Activated T-cell treated with anti-CD3 and anti-CD28 coated beads for 48 hours (primary cell): Measurements from ENCODE around the gene EP400.
"Not testable (repeated sequence)": the region's sequence is repeated elsewhere in the genome, so short reads cannot be mapped to it uniquely, and the experiment has no call there.

Experiments used
- DNase-seq: peaks from one replicate; pipeline ENCODE4 v3.0.0-alpha.2; 2020; ENCODE audit warnings: low read depth

Gene EP400

DNA sequence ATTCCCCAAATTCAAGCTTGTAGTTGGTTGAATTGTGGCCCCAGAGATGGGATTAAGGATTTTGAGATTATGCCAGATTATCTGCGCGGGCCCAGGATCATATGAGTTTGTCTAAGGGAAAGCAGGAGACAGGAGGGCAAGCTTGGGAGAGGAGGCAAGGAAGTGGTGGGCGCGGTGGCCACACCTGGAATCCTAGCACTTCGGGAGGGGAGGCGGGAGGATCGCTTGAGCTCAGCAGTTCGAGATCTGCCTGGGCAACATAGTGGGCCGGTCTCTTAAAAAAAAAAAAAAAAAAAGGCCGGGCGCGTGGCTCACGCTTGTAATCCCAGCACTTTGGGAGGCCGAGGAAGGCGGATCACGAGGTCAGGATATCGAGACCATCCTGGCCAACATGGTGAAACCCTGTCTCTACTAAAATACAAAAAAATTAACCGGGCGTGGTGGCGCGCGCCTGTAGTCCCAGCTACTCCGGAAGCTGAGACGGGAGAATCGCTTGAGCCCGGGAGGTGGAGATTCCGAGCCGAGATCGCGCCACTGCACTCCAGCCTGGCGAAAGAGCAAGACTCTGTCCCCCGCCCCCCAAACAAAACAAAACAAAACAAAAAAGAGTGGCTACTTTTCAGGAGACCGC is 21.5 kb upstream of the EP400 start:
- DNase-seq, result peak; percentile 18

DNA sequence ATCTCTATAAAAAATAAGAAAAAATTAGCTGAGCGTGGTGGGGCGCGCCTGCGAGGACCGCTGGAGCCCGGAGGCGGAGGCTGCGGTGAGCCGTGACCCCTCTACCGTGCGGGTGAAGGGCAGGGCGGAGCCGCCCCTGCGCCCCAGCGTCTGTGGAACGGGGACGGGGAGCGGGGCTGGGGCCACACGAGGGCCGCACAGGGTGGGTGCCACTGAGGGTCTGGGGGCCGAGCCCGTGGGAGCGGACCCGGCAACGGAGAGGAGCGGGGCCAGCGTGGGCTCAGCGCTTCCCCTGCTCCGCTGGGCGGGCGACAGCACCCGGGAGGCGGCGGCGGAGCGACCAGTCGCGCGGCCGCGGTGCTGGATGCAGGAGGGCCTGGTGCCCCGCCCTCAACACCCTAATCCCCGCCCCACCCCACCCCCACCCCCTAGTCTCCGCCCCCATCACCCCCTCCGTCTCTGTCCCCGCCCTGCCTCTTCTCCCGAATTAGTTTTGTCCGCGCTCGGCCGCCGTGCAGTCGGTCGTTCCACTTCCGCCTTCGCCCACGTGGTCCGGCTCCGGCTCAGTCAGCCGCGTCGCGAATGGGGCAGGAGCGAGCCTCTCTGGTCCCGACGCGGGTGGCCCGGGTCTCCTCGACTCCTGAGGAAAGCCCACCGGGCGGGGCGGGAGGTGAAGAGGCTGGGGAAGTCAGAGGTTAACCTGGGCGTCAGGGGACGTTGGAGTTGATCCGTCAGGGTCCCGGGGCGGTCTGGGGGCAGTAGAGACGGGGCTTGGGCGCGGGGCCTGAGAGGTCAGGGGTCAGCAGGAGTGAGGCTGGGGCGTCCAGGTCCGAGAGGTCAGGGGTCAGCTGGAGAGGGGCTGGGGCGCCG is 20.8 kb upstream of the EP400 start, which contains the start of gene PUS1:
Gene PUS1 (plus strand): TSS at position 566 of the 870 bp plus-strand sequence. CDS start 447 bp downstream, outside the sequence.
- DNase-seq, result peak; percentile 90

DNA sequence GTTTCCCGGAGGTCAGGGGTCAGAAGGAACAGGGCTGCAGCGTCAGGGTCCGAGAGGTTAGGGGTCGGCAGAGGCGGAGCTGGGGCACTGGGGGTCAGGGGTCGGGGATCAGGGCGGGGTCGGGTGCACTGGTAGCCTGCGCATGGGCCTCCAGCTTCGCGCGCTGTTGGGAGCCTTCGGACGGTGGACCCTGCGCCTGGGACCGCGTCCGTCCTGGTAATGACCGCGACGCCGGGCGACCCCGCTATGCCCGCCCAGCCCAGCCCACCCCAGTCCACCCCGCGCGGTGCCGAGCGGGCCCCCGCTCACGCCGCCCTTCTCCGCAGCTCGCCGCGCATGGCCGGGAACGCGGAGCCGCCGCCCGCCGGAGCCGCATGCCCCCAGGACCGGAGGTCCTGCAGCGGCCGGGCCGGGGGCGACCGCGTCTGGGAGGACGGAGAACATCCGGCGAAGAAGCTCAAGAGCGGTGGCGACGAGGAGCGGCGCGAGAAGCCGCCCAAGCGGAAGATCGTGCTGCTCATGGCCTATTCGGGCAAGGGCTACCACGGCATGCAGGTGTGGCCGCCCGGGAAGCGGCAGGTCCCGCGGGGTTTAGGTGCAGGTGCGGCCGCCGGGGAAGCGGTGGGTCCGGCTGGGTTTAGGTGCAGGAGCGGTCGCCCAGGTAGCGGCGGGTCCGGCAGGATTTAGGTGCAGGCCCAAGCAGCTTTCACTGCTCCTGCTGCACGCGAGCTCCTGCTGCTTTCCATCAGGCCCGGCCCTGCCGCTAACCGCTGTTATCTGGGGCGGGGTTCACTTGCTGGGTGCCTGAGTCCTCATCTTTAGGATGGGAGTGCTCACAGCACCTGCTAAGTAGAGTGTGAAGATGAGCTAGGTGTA is 19.9 kb upstream of the EP400 start:
- DNase-seq, result peak; percentile 20

DNA sequence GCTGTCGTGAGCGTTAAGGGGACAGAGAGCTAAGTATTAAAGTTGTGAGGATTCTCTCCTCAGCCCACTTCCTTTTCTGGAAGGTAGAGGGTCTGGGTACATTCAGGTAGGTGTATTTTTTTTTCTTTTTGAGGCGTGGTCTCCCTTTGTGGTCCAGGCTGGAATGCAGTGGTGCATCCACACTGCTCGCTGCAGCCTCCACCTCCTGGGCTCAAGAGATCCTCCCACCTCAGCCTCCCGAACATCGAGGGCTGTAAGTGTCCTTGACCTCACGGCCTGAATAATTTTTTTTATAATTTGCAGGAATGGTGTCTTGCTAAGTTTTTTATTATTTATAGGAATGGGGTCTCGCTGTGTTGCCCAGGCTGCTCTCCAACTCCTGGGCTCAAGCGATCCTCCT is 19.2 kb upstream of the EP400 start:
- no peak for DNase-seq

DNA sequence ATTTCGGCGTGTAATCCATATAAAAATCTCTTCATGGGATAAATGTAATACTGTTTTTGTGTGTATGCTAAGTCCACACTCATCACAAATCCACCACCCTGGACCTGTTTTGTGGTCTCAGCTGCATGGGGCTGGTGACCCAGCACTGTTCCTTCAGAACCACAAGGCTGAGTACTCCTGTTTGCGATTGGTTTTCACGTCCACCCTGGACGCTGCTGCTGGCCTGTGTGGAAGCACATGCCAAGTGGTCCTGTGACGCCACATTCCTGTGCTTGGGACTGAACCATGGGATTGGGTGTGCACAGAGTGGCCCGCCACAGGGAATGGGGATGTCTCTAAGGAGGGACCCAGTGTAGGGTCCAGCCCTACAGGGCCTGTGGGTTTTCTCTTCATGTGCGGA is 16.4 kb upstream of the EP400 start:
- no peak for DNase-seq

DNA sequence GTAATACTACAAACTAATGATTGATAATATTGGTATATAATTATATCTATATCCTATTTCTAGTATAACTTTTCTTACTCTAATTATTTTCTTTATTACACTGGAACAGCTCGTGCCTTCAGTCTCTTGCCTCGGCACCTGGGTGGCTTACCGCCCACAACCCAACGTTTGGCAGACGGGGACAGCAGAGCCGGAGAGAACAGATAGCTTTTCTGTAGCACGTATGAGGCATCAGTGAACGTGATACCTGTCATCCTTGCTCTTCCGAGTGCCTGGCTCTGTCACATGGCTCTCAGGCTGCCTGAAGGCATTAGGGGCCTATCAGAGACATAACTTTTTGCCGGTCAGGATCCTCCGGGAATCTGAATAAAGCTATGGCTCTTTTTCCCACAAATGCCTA is 15.2 kb upstream of the EP400 start:
- no peak for DNase-seq

DNA sequence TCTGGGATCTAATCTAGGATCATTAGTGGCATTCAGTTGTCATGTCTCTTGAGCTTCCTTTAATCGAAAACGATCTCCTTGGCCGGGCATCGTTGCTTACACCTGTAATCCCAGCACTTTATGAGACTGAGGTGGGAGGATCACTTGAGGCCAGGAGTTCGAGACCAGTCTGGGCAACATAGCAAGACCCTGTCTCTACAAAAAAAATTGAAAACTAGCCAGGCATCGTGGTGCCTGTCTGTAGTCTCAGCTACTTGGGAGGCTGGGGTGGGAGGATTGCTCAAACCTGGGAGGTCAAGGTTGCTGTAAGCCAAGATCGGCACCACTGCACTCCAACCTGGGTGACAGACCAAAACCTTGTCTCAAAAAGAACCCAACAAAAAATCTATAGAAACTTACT is 11.7 kb upstream of the EP400 start:
- no peak for DNase-seq

DNA sequence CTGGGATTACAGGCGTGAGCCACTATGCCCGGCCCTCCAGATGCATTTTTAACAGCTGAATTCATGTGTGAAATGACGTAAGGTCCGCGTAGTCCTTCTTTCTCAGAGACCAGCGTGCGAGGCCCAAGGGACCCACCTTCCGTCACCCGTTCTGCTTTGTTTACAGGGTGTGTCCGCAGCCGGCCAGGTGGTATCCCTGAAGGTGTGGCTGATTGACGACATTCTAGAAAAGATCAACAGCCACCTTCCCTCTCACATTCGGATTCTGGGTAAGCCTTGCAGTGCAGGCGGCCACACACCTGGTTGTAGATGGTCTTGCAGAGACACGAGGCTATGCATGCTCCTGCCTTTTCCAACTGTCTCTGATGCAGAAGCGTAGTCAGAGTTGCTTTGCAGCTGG is 10.7 kb upstream of the EP400 start:
- no peak for DNase-seq

DNA sequence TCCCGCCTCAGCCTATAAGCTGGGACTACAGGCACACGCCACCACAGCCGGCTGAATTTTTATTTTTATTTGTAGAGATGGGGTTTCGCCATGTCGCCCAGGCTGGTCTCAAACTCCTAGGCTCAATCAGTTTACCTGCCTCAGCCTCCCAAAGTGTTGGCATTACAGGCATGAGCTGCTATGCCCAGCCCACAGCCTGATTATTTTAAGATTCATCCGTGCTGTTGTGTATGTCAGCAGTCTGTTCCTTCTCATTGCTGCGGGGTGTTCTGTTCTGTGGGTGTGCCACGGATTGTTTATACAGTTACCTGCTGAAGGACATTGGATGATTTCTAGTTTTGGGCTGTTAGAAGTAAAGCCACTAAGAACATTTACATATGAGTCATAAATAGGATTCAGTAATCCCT is 9.6 kb upstream of the EP400 start:
- DNase-seq, result no peak

DNA sequence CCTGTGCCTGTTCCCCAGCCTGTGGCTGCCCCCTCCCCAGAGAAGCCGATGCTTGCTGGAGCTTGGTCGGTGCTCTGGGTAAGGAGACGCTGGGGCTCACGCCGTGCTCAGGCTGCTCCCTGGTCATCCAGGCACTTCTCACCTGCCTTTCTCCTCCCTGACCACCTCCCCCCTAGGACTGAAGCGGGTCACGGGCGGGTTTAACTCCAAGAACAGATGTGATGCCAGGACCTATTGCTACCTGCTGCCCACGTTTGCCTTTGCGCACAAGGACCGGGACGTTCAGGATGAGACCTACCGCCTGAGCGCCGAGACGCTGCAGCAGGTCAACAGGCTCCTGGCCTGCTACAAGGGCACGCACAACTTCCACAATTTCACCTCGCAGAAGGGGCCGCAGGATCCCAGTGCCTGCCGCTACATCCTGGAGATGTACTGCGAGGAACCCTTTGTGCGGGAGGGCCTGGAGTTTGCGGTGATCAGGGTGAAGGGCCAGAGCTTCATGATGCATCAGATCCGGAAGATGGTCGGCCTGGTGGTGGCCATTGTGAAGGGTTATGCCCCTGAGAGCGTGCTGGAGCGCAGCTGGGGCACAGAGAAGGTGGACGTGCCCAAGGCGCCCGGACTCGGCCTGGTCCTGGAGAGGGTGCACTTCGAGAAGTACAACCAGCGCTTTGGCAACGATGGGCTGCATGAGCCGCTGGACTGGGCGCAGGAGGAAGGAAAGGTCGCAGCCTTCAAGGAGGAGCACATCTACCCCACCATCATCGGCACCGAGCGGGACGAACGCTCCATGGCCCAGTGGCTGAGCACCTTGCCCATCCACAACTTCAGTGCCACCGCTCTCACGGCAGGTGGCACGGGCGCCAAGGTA is 8.4 kb upstream of the EP400 start:
- DNase-seq, result no peak

DNA sequence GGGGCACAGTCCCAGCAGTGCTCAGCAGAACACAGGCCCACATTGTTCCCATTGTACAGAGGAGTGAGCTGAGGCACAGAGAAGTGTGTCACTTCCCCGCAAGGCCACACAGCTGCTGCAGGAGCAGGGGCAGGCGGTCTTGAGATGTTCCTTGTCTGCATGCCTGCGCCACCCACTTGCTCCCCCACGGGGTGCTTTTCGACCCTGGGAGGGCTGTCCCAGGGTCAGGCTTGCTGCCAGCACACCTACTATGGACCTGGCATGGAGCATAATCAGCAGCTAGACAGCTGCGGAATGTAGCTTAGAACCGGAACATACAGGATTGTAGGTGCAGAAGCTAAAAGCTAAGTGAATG is 7.8 kb upstream of the EP400 start:
- no peak for DNase-seq

DNA sequence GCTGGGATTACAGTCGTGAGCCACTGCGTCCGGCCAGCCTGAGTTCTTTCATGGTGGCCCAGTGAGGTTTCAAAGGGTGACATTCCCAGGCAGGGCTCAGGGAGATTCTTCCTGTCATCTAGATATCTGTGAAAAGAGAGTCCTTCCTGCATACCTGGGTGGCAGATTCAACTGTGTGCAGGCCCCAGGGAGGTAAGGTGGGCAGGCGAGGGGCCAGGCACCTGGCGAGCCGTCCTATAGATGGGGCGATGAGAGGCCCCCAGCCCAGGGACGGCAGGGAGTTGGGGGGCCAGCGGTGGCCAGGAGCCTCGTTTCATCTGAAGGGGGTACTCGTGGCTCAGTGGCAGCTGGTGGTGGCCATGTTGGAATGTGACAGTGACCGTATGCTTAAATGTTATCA is 7.1 kb upstream of the EP400 start:
- no peak for DNase-seq

DNA sequence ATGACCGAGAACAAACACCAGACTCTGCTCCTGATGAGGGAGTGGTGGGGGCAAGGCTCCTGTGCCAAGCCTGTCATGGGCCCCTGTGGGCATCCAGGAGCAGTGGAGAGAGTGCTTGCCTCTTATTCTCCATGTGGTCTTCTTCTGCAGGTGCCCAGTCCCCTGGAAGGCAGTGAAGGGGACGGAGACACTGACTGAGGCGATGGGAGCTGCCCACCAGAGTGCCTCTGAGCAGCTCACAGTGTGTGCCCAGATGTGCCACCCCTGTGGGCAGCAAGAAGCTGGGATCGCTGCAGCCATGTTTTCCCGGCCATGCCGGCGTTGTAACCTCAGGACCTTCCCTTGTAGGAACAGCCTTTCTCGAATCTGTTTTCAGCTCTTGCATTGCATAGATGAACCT is 6.4 kb upstream of the EP400 start:
- no peak for DNase-seq

DNA sequence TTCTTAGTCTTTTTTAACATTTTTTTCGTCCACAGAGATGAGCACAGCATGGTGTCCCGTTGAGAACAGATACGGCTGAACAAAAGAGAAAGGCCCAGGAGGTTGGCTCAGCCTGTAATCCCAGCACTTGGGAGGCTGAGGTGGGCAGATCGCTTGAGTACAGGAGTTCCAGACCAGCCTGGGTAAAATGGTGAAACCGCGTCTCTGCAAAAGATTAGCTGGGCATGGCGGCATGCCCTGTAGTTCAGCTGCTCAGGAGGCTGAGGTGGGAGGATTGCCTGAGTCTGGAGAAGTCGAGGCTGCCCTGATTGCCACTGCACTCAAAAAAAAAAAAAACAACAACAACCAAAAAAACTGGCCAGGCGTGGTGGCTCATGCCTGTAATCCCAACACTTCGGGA is 5.9 kb upstream of the EP400 start:
- DNase-seq, result no peak

DNA sequence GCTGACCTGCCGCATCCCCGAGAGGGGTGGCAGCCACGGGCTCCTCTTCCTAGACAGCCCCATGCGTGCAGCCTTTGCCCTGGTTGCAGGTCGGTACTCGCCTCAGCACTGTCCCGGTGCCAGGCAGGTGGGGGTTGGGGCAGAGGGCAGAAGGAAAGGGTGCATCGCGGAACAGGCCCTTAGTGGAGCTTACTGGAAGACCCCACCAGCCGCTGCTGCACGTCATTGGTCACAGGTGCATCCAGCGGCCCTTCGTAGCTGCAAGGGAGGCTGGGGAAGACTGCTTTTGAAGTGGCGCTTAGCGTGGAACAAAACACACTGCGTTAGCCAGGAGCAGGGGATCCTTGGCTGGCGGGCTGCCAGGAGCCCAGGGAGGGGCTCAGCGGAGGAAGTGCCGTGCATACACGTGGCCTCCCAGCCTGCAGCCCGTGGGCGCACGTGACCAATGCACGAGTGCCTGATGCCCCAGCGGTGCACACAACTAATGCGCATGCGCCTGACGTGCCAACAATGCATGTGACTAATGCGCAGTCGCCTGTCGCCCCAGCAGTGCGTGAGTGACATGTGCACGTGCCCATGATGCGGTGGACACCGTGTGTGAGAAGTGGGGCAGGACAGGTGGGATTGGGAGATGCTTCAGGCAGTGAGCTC is 5.0 kb upstream of the EP400 start:
- no peak for DNase-seq

DNA sequence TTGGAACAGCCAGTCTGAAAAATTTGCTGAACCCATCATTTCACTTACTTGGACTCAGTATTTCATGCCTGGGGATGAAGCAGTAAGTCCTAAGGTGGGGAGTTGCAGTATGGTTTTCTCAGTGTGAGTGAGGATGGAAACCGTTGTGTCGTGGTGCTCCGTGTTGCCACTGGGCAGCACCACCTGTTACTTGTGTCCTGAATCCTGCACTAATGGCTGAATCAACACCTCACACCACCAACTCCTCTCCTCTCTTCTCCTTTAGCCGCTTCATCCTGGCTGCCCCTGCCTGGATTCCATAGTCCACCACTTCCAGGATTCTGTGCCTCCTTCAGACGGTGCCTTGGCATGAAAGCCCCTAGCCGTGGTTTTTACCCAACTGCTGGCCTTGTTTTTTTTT is 3.0 kb upstream of the EP400 start:
- no peak for DNase-seq

DNA sequence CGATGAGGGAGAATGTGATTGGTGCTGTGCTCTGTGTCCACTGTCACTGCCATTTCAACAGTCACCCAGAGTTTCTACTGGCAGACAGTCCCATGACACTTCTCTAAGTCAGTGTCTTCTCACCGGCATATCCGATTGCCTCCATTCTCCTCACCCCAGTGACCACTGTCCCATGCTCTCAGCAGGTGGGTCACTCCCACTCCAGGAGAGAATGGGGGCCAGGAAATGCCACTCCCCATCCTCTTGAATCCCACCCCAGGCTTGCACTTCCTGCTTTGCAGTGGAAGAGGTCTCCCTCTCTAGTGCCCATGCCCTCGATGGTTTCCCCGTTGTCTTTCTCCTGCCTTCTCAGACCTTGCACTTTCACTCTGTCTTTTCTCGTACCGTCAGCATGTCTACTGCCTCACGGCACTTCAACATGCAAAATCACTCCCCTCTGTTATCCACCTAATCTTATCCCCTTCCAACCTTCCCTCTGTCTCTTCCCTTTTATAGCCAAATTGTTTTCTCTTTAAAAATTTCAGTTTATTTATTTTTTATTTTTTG is 2.2 kb upstream of the EP400 start:
- DNase-seq, result no peak

DNA sequence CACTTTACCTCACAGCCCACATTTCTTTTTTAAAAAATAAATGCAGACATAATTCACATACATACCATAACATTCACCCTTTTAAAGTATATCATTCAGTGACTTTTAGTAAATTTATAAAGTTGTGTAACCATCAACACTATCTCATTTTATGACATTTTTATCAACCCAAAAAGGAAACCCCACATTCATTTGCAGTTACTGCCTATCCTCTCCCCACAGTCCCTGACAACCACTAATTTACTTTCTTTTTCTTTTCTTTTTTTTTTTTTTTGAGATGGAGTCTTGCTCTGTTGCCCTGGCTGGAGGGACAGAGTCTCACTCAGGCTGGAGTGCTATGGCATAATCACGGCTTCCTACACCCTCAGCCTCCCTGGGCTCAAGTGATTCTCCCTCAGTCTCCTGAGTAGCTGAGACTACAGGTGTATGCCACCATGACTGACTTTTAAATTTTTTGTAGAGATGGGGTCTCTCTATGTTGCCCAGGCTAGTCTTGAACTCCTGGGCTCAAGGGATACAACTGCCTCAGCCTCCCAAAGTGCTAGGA is 1.5 kb upstream of the EP400 start:
- no peak for DNase-seq

DNA sequence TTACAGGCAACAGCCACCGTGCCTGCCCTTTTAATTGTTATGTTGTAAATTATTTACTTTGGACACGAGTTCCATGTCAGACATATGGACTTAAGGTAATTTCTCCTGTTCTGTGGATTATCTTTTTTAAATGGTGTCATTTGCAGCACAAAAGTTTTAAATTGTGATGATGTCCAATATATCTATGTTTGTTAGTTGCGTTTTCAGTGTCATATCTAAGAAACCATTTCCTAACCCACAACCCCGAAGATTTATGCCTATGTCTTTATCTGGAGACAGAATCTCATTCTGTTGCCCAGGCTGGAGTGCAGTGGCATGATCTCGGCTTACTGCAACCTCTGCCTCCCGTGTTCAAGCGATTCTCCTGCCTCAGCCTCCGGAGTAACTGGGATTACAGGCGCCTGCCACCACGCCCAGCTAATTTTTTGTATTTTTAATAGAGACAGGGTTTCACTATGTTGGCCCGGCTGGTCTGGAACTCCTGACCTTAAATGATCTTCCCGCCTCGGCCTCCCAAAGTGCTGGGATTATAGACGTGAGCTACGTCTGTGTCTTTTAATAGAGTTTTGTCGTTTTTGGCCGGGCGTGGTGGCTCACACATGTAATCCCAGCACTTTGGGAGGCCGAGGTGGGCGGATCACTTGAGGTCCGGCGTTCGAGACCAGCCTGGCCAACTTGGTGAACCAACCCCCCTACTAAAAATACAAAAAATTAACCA is 870 bp upstream of the EP400 start:
- not testable (repeated sequence) for DNase-seq
